Astrocyte of the hippocampus (primary cell): ENCODE measurements around the gene SLC9B2.

ENCODE experiments used
- DNase-seq: peaks from one replicate; pipeline ENCODE4 v3.0.0; 2011; ENCODE audit warnings: low read depth, low spot score

SLC9B2 gene

DNA sequence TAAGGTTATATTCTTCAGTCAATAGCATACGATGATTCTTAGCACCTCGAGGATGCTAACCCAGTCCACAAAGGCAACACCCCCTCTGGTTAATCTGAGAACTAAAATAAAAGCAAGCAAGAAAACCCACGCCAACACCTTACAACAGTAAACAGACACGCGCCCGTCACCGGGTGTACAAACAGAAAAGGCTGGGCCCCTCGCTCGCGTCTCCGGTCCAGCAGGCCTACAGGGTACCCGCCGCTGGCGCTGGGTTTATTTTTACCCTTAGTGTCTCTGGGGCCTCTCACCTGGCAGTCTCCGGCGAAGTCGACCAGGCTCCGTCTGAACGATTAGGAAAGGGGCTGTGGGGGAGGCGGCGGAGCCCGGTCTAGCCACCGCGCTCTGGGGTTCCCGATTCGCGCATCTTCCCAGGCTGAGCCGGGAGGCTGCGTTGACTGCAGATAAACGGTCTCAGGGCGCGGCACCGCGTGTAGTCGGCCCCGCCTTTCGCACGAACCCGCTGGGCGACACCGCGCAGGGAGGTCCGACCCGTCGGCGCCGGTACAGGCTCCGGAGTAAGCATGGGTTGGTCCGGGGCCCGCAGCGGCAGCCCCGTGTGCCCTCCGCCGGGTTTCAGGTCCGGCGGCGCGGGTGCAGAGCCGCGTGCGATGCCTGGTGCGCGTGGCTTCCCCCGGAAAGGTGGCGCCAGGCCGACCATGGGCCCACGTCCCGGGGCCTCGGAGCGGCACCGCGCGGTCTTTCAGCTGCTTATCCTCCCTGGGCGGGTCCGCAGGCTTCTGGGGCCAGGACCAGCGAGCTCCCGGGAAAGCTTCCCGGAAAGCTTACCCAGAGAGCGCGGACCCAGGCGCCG is 441 bp downstream of the SLC9B2 start:
- peak; percentile 86 for DNase-seq

DNA sequence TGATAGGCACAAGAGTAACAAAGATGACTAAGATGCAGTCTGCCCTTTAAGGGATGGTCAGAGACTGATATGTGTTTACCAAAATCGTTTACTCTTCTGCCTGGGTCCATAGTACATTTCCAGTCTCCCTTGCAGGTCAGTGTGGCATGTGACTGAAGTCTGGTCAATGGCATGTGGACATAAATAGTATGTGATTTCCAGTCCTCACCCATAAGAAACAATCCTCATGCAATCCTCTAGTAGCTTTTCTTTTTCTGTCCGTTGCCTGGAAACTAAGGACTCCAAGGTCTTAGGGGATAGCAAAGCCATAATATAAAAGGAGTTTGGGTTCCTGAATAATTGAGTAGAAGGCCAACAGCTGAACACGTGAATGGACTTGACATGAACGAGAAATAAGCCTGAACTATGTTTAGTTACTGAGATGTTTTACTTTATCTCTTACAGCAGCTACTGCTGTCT is 1.1 kb downstream of the SLC9B2 start:
- no peak for DNase-seq

DNA sequence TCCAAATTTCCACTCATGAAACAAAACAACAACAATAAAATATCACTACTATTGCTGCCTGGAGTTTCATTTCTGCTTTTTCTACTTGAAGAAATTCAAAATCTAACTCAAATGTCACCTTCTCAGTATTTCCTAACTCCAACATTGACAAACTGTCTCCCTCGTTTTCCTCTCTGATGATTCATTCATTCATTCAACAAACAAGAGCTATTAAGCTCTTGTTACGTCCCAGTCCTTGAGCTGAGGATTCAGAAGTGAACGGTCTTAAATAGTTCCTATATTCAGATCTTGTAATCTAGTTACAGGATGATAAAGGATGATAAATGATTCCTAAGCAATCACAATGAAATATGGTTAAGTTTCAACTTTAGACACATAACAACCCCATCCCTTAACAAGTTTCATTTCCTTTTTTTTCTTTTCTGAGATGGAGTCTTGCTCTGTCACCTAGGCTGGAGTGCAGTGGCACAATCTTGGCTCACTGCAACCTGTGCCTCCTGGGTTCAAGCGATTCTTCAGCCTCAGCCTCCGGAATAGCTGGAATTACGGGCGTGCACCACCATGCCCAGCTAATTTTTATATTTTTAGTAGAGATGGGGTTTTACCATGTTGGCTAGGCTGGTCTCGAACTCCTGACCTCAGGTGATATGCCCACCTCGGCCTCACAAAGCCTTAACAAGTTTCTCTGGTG is 1.7 kb downstream of the SLC9B2 start:
- DNase-seq, result no peak

GRCh38 chr4:103073792-103074438 is 2.6 kb downstream of the SLC9B2 start:
- no peak for DNase-seq

- no peak for DNase-seq
Observed at GRCh38 chr4:103067841-103068547, 8.6 kb downstream of the SLC9B2 start.

DNA sequence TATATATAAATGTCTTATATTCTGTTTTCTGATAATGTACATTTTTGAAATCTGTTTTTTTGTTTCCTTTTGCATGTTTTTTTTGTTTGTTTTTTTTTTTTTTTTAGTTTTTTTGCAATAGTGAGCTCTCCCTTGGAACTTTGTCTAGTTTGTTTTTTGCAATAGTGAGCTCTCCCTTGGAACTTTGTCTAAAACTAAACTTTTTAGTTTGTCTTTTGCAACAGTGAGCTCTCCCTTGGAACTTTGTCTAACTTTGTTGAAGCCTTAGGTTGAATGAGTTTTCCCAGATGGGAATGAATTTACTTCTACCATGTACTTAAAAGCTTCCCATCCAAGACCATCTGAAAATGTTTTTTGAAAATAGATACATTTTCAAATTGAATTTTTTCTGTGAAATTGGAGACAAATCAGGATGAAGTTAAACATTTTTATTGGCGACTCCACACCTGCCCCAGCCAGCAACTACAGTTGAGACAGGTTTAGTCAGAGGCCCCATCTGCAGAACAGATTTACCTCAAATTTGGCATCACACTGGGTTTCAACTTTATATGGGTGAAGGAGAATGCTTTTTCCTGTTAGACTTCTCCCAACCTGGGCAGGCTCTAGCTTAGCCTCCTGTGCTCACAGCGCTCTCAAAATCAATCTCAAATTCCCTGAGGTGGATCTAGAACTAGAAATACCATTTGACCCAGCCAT is 16.0 kb downstream of the SLC9B2 start:
- DNase-seq, result no peak

DNA sequence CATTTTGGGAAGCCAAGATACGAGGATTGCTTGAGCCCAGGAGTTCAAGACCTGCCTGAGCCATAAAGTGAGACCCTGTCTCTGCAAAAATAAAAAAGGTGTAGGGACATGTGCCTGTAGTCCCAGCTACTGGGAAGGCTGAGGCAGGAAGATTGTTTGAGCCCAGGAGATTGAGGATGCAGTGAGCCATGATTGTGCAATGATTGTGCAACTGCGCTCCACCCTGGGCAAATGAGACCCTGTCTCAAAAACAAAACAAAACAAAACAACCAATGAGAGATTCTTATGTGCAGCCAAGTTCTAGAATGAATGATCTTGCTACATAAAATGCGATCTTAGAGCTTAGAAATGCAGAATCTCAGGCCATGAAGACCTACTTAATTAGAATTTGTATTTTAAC is 22.5 kb downstream of the SLC9B2 start:
- DNase-seq, result no peak

GRCh38 chr4:103052779-103053178 is 23.8 kb downstream of the SLC9B2 start:
- no peak for DNase-seq

DNA sequence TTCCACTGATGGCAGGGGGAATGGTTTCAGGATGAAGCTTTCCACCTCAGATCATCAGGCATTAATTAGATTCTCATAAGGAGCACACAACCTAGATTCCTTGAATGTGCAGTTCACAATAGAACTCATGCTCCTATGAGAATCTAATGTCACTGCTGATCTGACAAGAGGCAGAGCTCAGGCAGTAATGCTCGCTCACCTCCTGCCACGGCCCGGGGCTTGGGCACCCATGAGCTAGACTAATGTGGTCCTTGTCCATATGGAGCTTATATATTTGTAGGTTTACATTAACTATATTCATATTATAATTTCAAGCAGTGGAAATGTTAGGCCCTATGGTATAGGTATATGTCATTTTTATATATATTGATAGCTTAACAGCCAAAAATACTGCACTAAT is 24.4 kb downstream of the SLC9B2 start:
- no peak for DNase-seq

- no peak for DNase-seq
Observed at GRCh38 chr4:103050736-103051436, 25.7 kb downstream of the SLC9B2 start.

- DNase-seq, result peak; percentile 49
Observed at GRCh38 chr4:103046416-103047290, 29.9 kb downstream of the SLC9B2 start.

DNA sequence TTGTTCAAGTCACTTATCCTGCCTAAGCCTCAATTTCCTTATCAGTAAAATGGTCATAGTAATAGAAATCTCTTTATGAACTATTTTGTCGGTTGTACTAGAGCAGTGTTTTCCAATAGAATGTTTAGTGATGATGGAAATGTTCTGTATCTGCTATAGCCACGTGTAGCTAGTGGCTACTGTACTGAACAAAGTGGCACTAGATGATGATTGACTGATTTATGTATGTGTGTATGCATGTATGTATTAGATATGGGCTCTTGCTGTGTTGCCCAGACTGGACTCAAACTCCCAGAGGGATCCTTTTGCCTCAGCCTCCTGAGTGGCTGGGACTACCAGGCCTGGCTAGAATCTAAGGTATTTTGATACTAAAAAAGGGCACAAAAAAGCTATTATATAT is 32.4 kb downstream of the SLC9B2 start:
- no peak for DNase-seq

- no peak for DNase-seq
Observed at GRCh38 chr4:103036169-103036568, 40.4 kb downstream of the SLC9B2 start.

- peak; percentile 24 for DNase-seq
Observed at GRCh38 chr4:103032574-103032973, 44.0 kb downstream of the SLC9B2 start.

GRCh38 chr4:103030791-103031190 is 45.8 kb downstream of the SLC9B2 start:
- no peak for DNase-seq

- DNase-seq, result no peak
Observed at GRCh38 chr4:103029300-103029699, 47.3 kb downstream of the SLC9B2 start.

GRCh38 chr4:103026868-103027267 is 49.7 kb downstream of the SLC9B2 start:
- DNase-seq, result no peak

- DNase-seq, result no peak
Observed at GRCh38 chr4:103024996-103025395, 51.6 kb downstream of the SLC9B2 start.

DNA sequence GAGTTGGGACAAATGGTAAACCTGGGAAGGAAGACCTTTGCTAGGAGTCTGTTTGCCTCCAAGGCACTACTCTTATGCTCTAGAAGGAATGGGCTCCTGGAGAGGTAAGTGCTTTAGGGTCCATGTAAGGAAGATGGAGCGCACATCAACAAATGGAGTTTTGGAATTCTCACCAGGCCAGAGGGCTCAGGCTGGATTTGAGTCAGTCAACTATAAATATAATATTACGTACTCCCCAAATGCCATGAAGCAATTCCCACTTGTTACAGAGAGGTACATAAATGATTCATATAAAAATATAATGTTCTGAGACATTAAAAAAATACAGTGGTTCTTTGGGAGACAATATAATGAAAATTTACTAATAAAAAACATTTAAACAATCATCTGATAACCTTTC is 55.4 kb downstream of the SLC9B2 start:
- no peak for DNase-seq
